Adrenal gland (tissue), 5 donors: ENCODE measurements around the gene NINJ1.

Experiments
- CTCF ChIP-seq, 6 experiments: fragments of 450-650 bp in 4 of 6; fragments of 200-600 bp in 2 of 6; sonication (generic) in 1 of 6; IDR thresholded peaks; 1 replicate in 5 of 6; 2 replicates in 1 of 6; pipeline versions ENCODE4 v1.5.1 to v1.8.0; 2016 to 2021; ENCODE audit warnings: antibody characterized with exemption in 6 of 6, mild to moderate bottlenecking in 2 of 6, moderate library complexity in 1 of 6
- POLR2A ChIP-seq, 2 donors: fragments of 450-650 bp; IDR thresholded peaks; one replicate each; pipeline ENCODE4 v1.6.1; 2017; ENCODE audit warnings: antibody characterized with exemption in 2 of 2, mild to moderate bottlenecking in 2 of 2, moderate library complexity in 1 of 2
- donor health status: DM: no; HTN: no; CAD: no.

DNA sequence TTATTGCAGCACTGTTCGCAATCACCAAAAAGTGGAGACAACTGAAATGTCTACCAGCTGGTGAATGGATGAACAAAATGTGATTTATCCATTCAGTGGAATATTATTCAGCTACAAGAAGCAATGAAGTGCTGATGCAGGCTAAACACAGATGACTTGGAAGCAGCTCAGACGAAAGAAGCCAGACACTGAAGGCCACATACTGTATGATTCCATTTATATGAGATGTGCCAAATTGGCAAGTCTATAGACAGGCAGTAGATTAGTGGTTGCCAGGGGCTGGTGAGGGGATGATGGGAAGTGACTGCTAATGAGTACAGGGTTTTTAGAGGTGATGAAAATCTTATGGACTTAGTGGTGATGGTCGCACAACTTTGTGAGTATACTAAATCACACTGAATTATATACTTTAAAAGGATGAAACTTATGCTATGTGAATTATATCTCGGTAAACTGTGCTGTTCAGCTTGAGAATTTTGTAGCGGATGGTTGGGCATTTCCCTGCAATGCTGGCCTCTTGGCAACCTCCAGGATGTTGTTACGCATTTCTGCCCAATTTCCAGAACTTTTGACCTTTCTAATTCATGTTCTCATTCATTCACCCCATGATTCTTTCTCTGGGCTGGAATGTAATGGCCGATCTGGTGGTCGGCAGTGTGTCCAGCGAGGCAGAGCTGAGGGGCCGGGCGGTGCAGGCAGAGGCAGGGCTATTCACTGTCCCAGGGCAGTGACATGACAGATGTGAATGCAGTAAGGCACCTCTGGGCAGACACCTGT lies 27.9 kb upstream of the NINJ1 start:
- TF ChIP-seq POLR2A (IDR thresholded peaks at IDR 0.05) (no peak), CTCF (IDR thresholded peaks at IDR 0.05) (no peak)
